DMS114 treated with DMSO at 0.1 percent for 48 hours (cell line): ENCODE results near the gene GDPD1.
"Not testable (repeated sequence)": the region's sequence is repeated elsewhere in the genome, so short reads cannot be mapped to it uniquely, and the experiment has no call there.

Experiments
- DNase-seq: peaks from one replicate; lab custom pipeline; 2025; ENCODE audit not compliant: unreplicated experiment; lab: John Stamatoyannopoulos, UW

The GDPD1 gene

DNA sequence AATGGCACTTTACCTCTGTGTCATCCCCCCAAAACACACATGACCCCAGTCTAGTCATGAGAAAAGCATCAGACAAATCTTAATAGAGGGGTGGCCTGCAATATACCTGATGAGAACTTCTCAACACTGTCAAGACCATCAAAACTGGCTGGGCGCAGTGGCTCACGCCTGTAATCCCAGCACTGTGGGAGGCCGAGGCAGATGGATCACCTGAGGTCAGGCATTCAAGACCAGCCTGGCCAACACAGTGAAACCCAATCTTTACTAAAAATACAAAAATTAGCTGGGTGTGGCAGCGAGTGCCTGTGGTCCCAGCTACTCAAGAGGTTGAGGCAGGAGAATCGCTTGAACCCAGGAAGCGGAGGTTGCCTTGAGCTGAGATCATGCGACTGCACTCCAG lies 91.2 kb downstream of the GDPD1 start:
- DNase-seq = not testable (repeated sequence)

DNA sequence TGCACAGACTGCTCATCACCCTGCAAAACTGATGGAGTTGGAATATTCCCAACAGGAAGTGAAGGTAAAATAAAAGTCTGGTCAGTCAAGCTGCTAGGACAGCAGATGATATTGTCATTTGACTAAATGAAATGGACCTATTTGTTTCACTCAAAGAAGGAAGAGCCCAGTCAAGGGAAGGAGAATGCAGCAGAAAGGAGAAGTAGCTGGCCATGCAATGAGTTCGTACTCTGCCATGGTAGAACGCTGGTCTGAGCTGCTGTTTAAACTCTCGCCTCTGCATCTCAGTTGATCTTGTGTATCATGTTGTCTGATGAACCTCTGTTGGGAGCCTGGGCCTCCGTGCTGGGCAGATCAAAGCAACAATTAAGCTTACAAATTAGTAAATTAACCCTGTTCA lies 95.6 kb downstream of the GDPD1 start:
- DNase-seq = no peak
